H1 (cell line): ENCODE data around the gene FGF21. TPM values are rescaled to one million over a fixed set of nuclear protein-coding genes. Genes with fewer than 3 reads are reported as not detected.

Source experiments
- BRCA1 ChIP-seq: IDR thresholded peaks from 2 replicates; pipeline ENCODE4 v1.6.1; 2012; ENCODE audit warnings: low read depth, low read length, improper control_type of control experiment
- CHD1 ChIP-seq: IDR thresholded peaks from 2 replicates; pipeline ENCODE4 v1.6.1; 2012; ENCODE audit warnings: low read depth, low read length, improper control_type of control experiment
- JUND ChIP-seq: IDR thresholded peaks from 2 replicates; pipeline ENCODE4 v1.6.1; 2011; ENCODE audit warnings: mild to moderate bottlenecking, improper control_type of control experiment, low read length
- PHF8 ChIP-seq: fragments of 200-600 bp; sonication (generic); conservative IDR thresholded peaks from 2 replicates; pipeline ENCODE4 v1.7.1; 2012; ENCODE audit warnings: low read depth, mild to moderate bottlenecking, inconsistent platforms, low read length, moderate library complexity
- SAP30 ChIP-seq: fragments of 300-600 bp; sonication (generic); IDR thresholded peaks from 2 replicates; pipeline ENCODE4 v1.7.1; 2012; ENCODE audit warnings: low read length, moderate library complexity, mild to moderate bottlenecking, inconsistent platforms; ENCODE audit not compliant: insufficient read depth, insufficient replicate concordance
- SIX5 ChIP-seq: IDR thresholded peaks from 2 replicates; pipeline ENCODE4 v1.6.1; 2011; ENCODE audit warnings: mild to moderate bottlenecking, low read depth, low read length
- polyA plus RNA-seq, 7 experiments: library from polyadenylated mRNA; depleted of rRNA in 3 of 7; stranded (reverse) in 5 of 7; unstranded in 2 of 7; fragments of >200 nt in 5 of 7; fragments of 200-250 nt in 2 of 7; gene quantifications; 1 replicate in 5 of 7; 2 replicates in 1 of 7; 4 replicates in 1 of 7; pipeline versions ENCODE4 v1.2.1 to v1.2.3, GENCODE V29; 2011 to 2013; ENCODE audit warnings: missing spikeins in 2 of 7, mixed read lengths in 2 of 7
- total RNA-seq: library from RNA; stranded (reverse); fragmentation: NEBNext Ultra II Directional; extraction: Animal tissue kit (Norgen Biotek cat#: 25700); gene quantifications from 2 replicates; pipeline ENCODE4 v1.2.1, GENCODE V29; 2021
- TF ChIP-seq, protein P1 (sequence below): IDR thresholded peaks from 2 replicates; pipeline ENCODE4 v1.6.1; 2012; ENCODE audit warnings: low read length, inconsistent platforms

The FGF21 gene
- total and polyA plus RNA-seq, 2 of the 8 experiments (the other 6 are each of a cell fraction or from before 2014, with no cell fraction given) = 0.48 to 0.80 TPM

DNA sequence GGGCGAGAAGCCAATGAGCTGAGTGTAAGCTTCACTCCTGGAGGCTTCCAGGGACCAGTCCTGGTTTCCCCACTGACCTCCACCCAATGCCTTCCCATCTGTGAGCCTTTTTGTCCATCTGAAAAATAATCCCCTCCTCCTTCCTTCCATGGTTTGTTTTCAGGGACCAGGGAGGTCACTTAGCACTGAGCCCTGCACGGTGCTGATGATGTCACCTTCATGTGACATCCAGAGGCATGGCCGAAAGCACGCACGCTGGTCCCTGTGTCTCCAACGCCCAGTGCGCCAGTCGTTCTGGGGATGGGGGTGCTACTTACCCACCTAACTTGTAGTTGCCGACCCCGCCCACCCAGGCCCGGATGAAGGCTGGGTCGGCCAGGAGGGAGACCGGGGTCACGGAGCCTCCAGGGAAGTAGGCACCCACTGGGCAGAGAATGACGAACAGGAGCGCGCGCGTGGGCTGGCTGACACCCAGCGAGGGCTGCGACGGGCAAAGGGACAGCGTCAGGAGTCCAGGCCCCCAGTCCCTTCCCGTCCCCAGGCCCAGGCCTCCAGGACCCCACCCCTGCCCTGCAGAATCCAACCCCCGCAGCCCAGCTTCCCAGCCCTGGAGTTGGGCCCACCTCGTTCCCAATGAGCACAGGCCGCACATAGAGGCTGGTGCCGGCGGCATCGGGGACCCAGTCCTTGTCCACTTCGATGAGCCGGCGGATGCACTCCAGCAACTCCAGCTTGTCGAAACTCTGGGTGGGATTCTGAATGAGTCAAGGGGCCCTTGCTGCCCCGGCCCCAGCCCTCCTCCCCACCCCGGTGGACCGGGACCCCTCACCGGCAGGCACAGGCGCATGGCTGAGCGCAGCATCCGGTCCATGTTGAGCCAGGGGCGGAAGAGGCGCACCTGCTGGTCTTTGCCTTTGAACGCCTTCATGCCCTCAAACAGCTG lies 44.3 kb downstream of the FGF21 start (continued):
- TF ChIP-seq, protein P1, sequence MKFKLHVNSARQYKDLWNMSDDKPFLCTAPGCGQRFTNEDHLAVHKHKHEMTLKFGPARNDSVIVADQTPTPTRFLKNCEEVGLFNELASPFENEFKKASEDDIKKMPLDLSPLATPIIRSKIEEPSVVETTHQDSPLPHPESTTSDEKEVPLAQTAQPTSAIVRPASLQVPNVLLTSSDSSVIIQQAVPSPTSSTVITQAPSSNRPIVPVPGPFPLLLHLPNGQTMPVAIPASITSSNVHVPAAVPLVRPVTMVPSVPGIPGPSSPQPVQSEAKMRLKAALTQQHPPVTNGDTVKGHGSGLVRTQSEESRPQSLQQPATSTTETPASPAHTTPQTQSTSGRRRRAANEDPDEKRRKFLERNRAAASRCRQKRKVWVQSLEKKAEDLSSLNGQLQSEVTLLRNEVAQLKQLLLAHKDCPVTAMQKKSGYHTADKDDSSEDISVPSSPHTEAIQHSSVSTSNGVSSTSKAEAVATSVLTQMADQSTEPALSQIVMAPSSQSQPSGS = no peak
- no peak for TF ChIP-seq CHD1
- TF ChIP-seq JUND = no peak
- TF ChIP-seq PHF8 = no peak
- TF ChIP-seq BRCA1 = no peak
- no peak for TF ChIP-seq SAP30
- no peak for TF ChIP-seq SIX5
